Hepatocyte (in vitro differentiated cells): ENCODE measurements around the gene CFAP68.

ENCODE experiments used
- CTCF ChIP-seq: fragments of 200-600 bp; sonication (generic); IDR thresholded peaks from 2 replicates; pipeline ENCODE4 v1.5.1; 2016; ENCODE audit warnings: antibody characterized with exemption, mild to moderate bottlenecking; ENCODE audit not compliant: poor library complexity
- EZH2 ChIP-seq: fragments of 200-600 bp; sonication (generic); IDR thresholded peaks from 2 replicates; pipeline ENCODE4 v1.6.1; 2016; ENCODE audit warnings: antibody characterized with exemption, mild to moderate bottlenecking, borderline replicate concordance
- EZH2phosphoT487 ChIP-seq: fragments of 200-600 bp; sonication (generic); IDR thresholded peaks from one replicate; pipeline ENCODE4 v1.6.1; 2018; ENCODE audit warnings: antibody characterized with exemption, mild to moderate bottlenecking, low read depth, moderate library complexity; ENCODE audit not compliant: unreplicated experiment, severe bottlenecking

DNA sequence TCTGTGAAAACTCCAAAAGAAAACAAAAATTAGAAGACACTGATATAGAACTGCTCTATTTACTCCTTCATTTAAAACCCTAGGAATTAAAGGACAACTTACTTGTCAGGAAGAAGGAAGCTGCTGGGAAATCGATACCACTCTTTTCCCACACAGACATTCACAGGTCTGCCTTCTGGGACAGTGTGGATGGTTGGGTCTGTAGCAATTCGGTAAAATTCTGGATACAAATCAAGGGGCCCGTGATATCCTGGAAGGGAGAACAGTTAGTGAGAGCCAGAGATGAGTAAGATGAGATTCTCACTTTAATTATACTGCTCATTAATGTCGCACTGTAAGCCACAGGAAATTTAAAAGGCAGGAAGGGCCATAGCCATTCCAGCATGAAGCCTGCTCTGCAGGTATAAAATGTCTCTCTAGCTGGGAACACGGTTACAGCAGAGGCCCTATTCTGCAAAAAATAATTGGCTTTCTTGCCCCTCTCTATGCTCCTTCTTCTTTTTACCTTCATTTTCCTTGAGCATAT lies 41.9 kb upstream of the CFAP68 start:
- TF ChIP-seq CTCF: no peak
- TF ChIP-seq EZH2: no peak
- no peak for TF ChIP-seq EZH2phosphoT487
